MCF 10A (cell line): ENCODE data around the gene PYGM. TPM values are rescaled to one million over a fixed set of nuclear protein-coding genes. Genes with fewer than 3 reads are reported as not detected.

Experiments
- BruUV-seq: library from RNA; stranded (reverse); fragments of 400-500 nt; replicated peaks from 2 replicates; lab custom pipeline; 2021; lab: Mats Ljungman, UMichigan
- CTCF ChIA-PET: fragments of 300-600 bp; sonication (Branson Sonifier 250); formaldehyde crosslinking; extraction: SDS; loops from one replicate; lab custom pipeline; 2021; ENCODE audit warnings: antibody characterized with exemption, inconsistent platforms; lab: Yijun Ruan, JAX
- POLR2A ChIA-PET: fragments of 300-600, 350-650 bp; sonication (Branson Sonifier 250); formaldehyde crosslinking; extraction: SDS; loops from one replicate; lab custom pipeline; 2020; ENCODE audit warnings: antibody characterized with exemption, inconsistent platforms; lab: Yijun Ruan, JAX
- DNase-seq: peaks from one replicate; pipeline ENCODE4 v3.0.0-alpha.2; 2018; ENCODE audit not compliant: unreplicated experiment
- H3K27ac Mint-ChIP-seq: one replicate; pipeline ENCODE4 v1.8.0; 2022; ENCODE audit warnings: mild to moderate bottlenecking, low read depth, mixed read lengths; ENCODE audit not compliant: unreplicated experiment
- H3K27me3 Mint-ChIP-seq: one replicate; pipeline ENCODE4 v1.8.0; 2022; ENCODE audit warnings: mixed read lengths; ENCODE audit not compliant: insufficient read depth, unreplicated experiment
- H3K36me3 Mint-ChIP-seq: one replicate; pipeline ENCODE4 v1.8.0; 2022; ENCODE audit warnings: mild to moderate bottlenecking, moderate library complexity, mixed read lengths; ENCODE audit not compliant: insufficient read depth, unreplicated experiment
- H3K4me1 Mint-ChIP-seq: one replicate; pipeline ENCODE4 v1.8.0; 2022; ENCODE audit warnings: mixed read lengths; ENCODE audit not compliant: insufficient read depth, unreplicated experiment
- H3K4me3 Mint-ChIP-seq: one replicate; pipeline ENCODE4 v1.8.0; 2022; ENCODE audit warnings: mild to moderate bottlenecking, moderate library complexity, mixed read lengths; ENCODE audit not compliant: unreplicated experiment
- H3K9me3 Mint-ChIP-seq: one replicate; pipeline ENCODE4 v1.8.0; 2022; ENCODE audit warnings: mixed read lengths; ENCODE audit not compliant: unreplicated experiment
- intact Hi-C: fragments of 100-400 bp; cut with micrococcal nuclease; formaldehyde crosslinking; loops from 2 replicates; pipeline ENCODE4 v1.14.1; 2022
- total RNA-seq: library from RNA; stranded (reverse); gene quantifications from 2 replicates; pipeline ENCODE4 v1.2.3, GENCODE V29; 2022
- TF ChIP-seq, protein P1 (sequence below): fragments of 200-600 bp; IDR thresholded peaks from one replicate; pipeline ENCODE4 v1.8.0; 2022; ENCODE audit warnings: antibody characterized with exemption, mild to moderate bottlenecking; ENCODE audit not compliant: unreplicated experiment

PYGM gene
- total RNA-seq, 1 experiment from 2014 or later, result 0.09 TPM

DNA sequence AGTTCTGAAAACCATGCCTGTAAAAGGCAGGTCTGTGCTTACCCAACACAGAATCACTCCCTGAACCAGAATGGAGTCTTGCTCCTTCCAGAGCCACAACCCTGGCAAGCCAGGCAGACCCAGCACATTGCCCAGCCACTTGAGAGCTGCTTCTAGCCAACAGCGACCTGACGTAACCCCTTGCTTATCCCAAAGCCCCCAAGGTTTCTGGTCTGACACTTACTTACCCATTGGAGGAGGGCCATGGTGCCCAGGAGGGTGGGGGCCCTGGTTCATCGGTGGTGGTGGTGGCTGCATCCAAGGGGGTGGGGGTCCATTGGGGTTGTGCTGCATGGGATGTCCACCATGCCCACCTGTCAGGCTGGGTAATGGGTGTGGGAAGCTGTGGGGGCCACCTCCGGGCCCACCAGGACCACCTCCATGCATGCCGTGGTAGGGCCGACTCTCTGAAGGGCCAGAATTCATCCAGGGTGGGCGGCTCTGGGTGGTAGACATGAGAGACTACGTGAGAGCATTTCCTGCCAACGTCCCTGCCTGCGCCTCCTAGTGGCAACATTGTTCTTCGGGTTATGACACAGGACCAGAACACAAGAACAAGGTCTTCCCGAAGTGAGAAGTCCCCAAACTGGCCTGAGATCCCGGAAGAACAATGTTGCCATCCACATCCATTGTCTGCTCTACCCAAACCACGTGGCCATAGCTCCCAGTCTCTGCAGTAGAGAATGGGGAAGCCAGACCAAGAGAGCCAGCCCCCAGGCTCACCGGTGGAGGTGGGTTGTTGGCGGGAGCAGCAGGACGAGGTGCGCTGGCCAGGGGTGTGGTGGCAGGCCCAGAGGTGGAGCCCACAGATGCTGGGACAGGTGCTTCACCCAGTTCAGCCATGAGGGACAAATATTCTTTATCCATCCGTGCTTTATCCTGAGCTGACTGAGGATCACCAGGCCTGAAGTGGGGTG, 7.8 kb upstream of the PYGM start:
- peaks cover 7% of the 10 kb centered on the region for H3K4me1 Mint-ChIP-seq
- intact Hi-C loops, result no loop called here
- H3K27ac Mint-ChIP-seq, result no peak overlapping the region
- DNase-seq, result peak; percentile 68
- CTCF ChIA-PET, result interaction anchor here (0.6 to 1.9 kb wide), 12 partner anchors 9 to 150 kb away, joined by 3 to 15 read pairs (median 3); no protein-coding TSS in a partner anchor
- POLR2A ChIA-PET, result no interaction called here
- H3K4me3 Mint-ChIP-seq, result no peak overlapping the region
- H3K36me3 Mint-ChIP-seq, result peaks cover 99% of the 10 kb centered on the region
- TF ChIP-seq, protein P1, sequence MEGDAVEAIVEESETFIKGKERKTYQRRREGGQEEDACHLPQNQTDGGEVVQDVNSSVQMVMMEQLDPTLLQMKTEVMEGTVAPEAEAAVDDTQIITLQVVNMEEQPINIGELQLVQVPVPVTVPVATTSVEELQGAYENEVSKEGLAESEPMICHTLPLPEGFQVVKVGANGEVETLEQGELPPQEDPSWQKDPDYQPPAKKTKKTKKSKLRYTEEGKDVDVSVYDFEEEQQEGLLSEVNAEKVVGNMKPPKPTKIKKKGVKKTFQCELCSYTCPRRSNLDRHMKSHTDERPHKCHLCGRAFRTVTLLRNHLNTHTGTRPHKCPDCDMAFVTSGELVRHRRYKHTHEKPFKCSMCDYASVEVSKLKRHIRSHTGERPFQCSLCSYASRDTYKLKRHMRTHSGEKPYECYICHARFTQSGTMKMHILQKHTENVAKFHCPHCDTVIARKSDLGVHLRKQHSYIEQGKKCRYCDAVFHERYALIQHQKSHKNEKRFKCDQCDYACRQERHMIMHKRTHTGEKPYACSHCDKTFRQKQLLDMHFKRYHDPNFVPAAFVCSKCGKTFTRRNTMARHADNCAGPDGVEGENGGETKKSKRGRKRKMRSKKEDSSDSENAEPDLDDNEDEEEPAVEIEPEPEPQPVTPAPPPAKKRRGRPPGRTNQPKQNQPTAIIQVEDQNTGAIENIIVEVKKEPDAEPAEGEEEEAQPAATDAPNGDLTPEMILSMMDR, result peak; percentile 61
- no peaks in the 10 kb centered on the region for H3K9me3 Mint-ChIP-seq
- no peaks in the 10 kb centered on the region for H3K27me3 Mint-ChIP-seq
- no TSS peak for BruUV-seq

DNA sequence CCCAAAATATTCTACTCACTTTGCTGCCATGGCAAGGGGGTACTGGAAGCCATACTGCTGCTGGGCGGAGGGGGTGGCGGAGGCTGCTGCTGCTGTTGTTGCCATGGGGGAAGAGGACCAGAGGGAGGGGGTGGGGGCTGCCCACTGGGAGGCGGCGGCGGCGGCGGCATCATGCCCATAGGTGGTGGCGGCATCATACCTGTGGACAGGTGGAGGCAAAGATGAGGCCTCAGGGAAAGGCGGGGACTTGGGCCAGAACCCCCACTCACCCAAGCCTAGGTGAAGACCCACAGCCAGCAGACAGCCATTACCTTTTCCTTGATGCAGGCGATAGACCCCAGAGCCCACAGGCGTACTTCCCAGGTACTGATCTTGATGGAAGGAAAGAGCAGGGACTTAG, 7.1 kb upstream of the PYGM start:
- no peaks in the 10 kb centered on the region for H3K9me3 Mint-ChIP-seq
- DNase-seq, result no peak
- no TSS peak for BruUV-seq
- peaks cover 93% of the 10 kb centered on the region for H3K36me3 Mint-ChIP-seq
- H3K4me3 Mint-ChIP-seq, result no peak overlapping the region
- CTCF ChIA-PET, result interaction anchor here (0.7 to 1.9 kb wide), 5 partner anchors 10 to 102 kb away, joined by 3 to 15 read pairs (median 3); no protein-coding TSS in a partner anchor
- no peak overlapping the region for H3K27ac Mint-ChIP-seq
- TF ChIP-seq, protein P1, result no peak
- H3K27me3 Mint-ChIP-seq, result no peaks in the 10 kb centered on the region
- POLR2A ChIA-PET, result interaction anchor here (0.9 kb wide), 1 partner anchor 10 kb away, joined by 4 read pairs; no protein-coding TSS in a partner anchor
- H3K4me1 Mint-ChIP-seq, result peaks cover 7% of the 10 kb centered on the region
- intact Hi-C loops, result no loop called here

DNA sequence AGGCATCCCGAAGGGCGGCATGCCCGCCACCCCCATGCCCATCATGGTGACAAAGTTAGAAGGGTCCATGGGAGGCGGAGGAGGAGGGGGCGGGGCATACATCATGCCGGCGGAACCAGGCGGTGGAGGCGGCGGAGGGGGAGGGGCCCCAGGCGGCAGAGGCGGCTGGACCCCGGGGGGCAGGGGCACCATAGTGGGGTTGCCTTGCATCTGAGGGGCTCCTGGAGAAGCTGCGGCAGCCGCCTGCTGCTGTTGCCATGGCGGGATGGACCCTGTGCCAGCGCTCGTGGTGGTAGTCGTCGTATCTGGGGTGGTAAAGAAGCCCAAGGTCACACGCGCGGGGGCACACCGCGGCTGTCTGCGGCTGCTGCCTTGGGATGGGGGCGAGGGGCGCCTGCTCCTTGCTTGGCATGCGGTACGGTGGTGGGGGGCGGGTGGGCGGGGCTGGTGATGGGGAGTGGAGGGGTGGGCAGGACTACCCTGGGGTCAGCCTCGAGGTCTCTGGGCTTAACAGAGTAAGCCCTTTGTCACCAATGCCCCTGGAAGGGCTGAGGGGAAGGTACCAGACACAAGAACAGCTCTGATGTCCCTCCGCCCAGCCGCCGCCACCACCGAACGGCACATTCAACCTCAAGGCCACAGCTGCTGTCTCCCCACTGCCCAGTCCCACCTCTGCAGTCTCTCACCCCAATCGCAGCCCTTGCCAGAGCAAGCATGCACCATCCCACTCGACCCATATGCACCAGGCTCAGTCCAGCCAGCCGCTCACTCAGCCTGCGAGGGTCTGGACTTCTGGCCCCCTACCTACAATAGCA, 6.3 kb upstream of the PYGM start:
- H3K27me3 Mint-ChIP-seq, result no peaks in the 10 kb centered on the region
- BruUV-seq, result no TSS peak
- H3K27ac Mint-ChIP-seq, result no peak overlapping the region
- H3K9me3 Mint-ChIP-seq, result no peaks in the 10 kb centered on the region
- peaks cover 7% of the 10 kb centered on the region for H3K4me1 Mint-ChIP-seq
- no peak for DNase-seq
- peaks cover 87% of the 10 kb centered on the region for H3K36me3 Mint-ChIP-seq
- intact Hi-C loops, result no loop called here
- CTCF ChIA-PET, result no interaction called here
- TF ChIP-seq, protein P1, result no peak
- POLR2A ChIA-PET, result interaction anchor here (0.9 to 6.8 kb wide), 2 partner anchors 9 to 10 kb away, joined by 4 to 86 read pairs; partner anchors contain the start of gene SF1
- H3K4me3 Mint-ChIP-seq, result no peak overlapping the region
